Mammary epithelial cell (primary cell): Measurements from ENCODE around the gene LCN10.

Experiments used
- EZH2 ChIP-seq: IDR thresholded peaks from 2 replicates; pipeline ENCODE4 v1.6.1; 2012; ENCODE audit warnings: low read length, inconsistent platforms, borderline replicate concordance
- TF ChIP-seq, protein P1 (sequence below), 2 donors: IDR thresholded peaks in 1 of 2; conservative IDR thresholded peaks in 1 of 2; 2 replicates each; pipeline ENCODE4 v1.5.1; 2011 to 2012; ENCODE audit warnings: inconsistent platforms in 2 of 2, low read length in 2 of 2, mild to moderate bottlenecking in 2 of 2, control low read depth in 1 of 2, low read depth in 1 of 2; ENCODE audit not compliant: insufficient read depth in 1 of 2; ENCODE audit errors: extremely low read depth in 1 of 2

DNA sequence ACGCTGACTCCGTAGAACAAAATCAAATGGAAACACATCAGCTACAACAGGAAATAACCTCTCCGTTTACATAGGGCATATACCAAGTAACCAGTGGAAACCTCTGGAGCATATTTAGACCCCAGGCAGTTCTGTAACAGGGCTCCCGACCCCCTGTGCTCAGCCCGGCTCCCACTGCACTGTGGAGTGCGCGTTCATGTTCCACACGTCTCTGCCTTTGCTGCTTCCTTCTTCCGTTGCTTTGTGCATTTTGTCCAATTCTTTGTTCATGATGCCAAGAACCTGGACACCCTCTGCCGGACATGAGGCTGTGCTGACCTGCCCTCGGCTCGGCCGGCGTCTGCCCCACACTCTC, 49.6 kb downstream of the LCN10 start:
- TF ChIP-seq, protein P1, sequence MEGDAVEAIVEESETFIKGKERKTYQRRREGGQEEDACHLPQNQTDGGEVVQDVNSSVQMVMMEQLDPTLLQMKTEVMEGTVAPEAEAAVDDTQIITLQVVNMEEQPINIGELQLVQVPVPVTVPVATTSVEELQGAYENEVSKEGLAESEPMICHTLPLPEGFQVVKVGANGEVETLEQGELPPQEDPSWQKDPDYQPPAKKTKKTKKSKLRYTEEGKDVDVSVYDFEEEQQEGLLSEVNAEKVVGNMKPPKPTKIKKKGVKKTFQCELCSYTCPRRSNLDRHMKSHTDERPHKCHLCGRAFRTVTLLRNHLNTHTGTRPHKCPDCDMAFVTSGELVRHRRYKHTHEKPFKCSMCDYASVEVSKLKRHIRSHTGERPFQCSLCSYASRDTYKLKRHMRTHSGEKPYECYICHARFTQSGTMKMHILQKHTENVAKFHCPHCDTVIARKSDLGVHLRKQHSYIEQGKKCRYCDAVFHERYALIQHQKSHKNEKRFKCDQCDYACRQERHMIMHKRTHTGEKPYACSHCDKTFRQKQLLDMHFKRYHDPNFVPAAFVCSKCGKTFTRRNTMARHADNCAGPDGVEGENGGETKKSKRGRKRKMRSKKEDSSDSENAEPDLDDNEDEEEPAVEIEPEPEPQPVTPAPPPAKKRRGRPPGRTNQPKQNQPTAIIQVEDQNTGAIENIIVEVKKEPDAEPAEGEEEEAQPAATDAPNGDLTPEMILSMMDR (conservative IDR thresholded peaks at IDR 0.05 in 1 of 2, IDR thresholded peaks at IDR 0.05 in 1 of 2; ENCODE audit: extremely low read depth in 1 of 2, insufficient read depth in 1 of 2, low read depth in 1 of 2, low read length in 2 of 2) = no peak
- no peak for TF ChIP-seq EZH2
